Type B pancreatic cell (in vitro differentiated cells): Measurements from ENCODE around the gene RIMBP2. TPM values are rescaled to one million over a fixed set of nuclear protein-coding genes. Genes with fewer than 3 reads are reported as not detected.

ENCODE experiments used
- DNase-seq: peaks from one replicate; pipeline ENCODE4 v3.0.0; 2021; ENCODE audit warnings: mixed read lengths; ENCODE audit not compliant: unreplicated experiment; ENCODE audit errors: extremely low spot score
- H3K27ac Mint-ChIP-seq: 2 replicates; pipeline ENCODE4 v1.8.0; 2021; ENCODE audit warnings: mild to moderate bottlenecking, mixed read lengths
- H3K27me3 Mint-ChIP-seq: 2 replicates; pipeline ENCODE4 v1.8.0; 2021; ENCODE audit warnings: mixed read lengths
- H3K36me3 Mint-ChIP-seq: 2 replicates; pipeline ENCODE4 v1.8.0; 2021; ENCODE audit warnings: mixed read lengths
- H3K4me1 Mint-ChIP-seq: one replicate; pipeline ENCODE4 v1.8.0; 2021; ENCODE audit warnings: mixed read lengths; ENCODE audit not compliant: unreplicated experiment
- H3K4me3 Mint-ChIP-seq: 2 replicates; pipeline ENCODE4 v1.8.0; 2021; ENCODE audit warnings: mild to moderate bottlenecking, mixed read lengths
- H3K9me3 Mint-ChIP-seq: 2 replicates; pipeline ENCODE4 v1.8.0; 2021; ENCODE audit warnings: mixed read lengths
- total RNA-seq: library from RNA; stranded (reverse); gene quantifications from 2 replicates; pipeline ENCODE4 v1.2.1, GENCODE V29; 2021; ENCODE audit warnings: low replicate concordance
- TF ChIP-seq, protein P1 (sequence below): fragments of 200-600 bp; sonication (generic); conservative IDR thresholded peaks from 2 replicates; pipeline ENCODE4 v1.5.0; 2021; ENCODE audit warnings: antibody characterized with exemption, mild to moderate bottlenecking

The RIMBP2 gene
- total RNA-seq, 1 donor from 2014 or later: 23.7 TPM

DNA sequence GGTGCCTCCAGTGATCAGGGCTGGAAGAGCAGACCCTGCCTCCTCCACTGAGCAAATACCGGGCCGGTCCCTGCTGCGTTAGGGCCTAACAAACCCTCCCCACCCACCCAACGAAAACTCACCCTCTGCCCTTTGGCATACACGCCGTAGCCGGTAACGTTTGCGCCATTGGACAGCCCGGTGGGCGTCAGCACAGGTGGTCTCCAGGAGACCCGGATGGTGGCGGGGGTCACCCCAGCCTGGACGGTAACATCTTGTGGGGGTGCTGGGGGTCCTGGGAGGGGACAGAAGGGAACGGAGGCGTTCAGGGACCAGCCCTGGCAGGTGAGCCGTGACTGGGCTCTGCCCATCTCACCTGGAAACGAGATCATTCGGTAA is 277.9 kb downstream of the RIMBP2 start:
- no peaks in the 10 kb centered on the region for H3K4me1 Mint-ChIP-seq
- H3K36me3 Mint-ChIP-seq: peaks cover 11% of the 10 kb centered on the region

GRCh38 chr12:130437555-130438242 is 278.4 kb downstream of the RIMBP2 start:
- no peak for DNase-seq
- Mint-ChIP-seq H3K4me1 (no peaks in the 10 kb centered on the region), H3K27ac (no peak overlapping the region), H3K9me3 (peaks cover 5% of the 10 kb centered on the region), H3K27me3 (peaks cover 3% of the 10 kb centered on the region), H3K36me3 (peaks cover 9% of the 10 kb centered on the region), H3K4me3 (no peak overlapping the region)
- TF ChIP-seq, protein P1, sequence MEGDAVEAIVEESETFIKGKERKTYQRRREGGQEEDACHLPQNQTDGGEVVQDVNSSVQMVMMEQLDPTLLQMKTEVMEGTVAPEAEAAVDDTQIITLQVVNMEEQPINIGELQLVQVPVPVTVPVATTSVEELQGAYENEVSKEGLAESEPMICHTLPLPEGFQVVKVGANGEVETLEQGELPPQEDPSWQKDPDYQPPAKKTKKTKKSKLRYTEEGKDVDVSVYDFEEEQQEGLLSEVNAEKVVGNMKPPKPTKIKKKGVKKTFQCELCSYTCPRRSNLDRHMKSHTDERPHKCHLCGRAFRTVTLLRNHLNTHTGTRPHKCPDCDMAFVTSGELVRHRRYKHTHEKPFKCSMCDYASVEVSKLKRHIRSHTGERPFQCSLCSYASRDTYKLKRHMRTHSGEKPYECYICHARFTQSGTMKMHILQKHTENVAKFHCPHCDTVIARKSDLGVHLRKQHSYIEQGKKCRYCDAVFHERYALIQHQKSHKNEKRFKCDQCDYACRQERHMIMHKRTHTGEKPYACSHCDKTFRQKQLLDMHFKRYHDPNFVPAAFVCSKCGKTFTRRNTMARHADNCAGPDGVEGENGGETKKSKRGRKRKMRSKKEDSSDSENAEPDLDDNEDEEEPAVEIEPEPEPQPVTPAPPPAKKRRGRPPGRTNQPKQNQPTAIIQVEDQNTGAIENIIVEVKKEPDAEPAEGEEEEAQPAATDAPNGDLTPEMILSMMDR: no peak

More for the DNA sequence above, 277.9 kb downstream of the RIMBP2 start:
- TF ChIP-seq, protein P1: no peak
- no peak for DNase-seq
- Mint-ChIP-seq H3K9me3 (peaks cover 5% of the 10 kb centered on the region), H3K27me3 (peaks cover 3% of the 10 kb centered on the region), H3K27ac (no peak overlapping the region), H3K4me3 (no peak overlapping the region)

DNA sequence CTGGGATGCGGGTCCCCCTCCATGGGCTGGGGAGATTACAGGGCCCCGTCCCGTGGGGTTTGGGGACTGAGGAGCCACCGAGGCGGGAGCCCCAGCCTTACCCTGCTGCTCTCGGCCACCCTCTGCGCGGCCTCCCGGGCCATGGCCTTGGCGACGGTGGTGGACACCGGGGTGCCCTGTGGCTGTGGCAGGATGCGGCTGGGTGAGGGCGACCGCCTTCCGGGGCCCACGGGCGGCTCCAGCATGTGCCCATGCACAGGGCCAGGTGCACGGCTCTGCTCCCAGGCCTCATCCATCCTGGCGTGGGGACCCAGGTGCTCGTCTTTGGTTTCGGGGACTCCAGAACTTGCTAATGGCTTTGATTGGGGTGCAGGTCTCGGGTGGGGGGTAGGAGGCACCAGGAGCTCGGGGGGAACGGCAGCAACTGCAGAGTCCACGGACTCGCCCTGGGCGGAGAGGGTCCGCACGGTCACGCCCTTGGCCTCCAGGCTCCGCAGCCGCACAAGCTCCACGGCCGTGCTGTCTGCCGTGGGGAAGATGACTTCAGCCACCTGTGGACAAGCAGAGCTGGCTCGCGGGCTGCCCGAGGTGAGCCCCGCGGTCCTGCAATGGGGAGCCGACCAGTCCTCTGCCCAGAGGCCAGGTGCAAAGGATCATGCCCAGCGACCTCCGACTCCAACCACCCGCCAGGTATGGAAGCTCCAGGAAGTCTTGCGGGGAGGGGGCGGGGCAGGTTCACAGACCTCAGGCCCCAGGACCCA is 279.2 kb downstream of the RIMBP2 start:
- TF ChIP-seq, protein P1: no peak
- Mint-ChIP-seq H3K27me3 (peaks cover 3% of the 10 kb centered on the region), H3K27ac (no peak overlapping the region), H3K9me3 (peaks cover 5% of the 10 kb centered on the region), H3K4me3 (no peak overlapping the region), H3K36me3 (peaks cover 8% of the 10 kb centered on the region), H3K4me1 (no peaks in the 10 kb centered on the region)
- no peak for DNase-seq

- peaks cover 3% of the 10 kb centered on the region for H3K27me3 Mint-ChIP-seq
- DNase-seq: no peak
- H3K4me1 Mint-ChIP-seq: no peaks in the 10 kb centered on the region
- TF ChIP-seq, protein P1: no peak
- H3K9me3 Mint-ChIP-seq: peaks cover 5% of the 10 kb centered on the region
- peaks cover 8% of the 10 kb centered on the region for H3K36me3 Mint-ChIP-seq
- no peak overlapping the region for H3K27ac Mint-ChIP-seq
- H3K4me3 Mint-ChIP-seq: no peak overlapping the region
Measured at GRCh38 chr12:130435826-130436225, 280.3 kb downstream of the RIMBP2 start.

DNA sequence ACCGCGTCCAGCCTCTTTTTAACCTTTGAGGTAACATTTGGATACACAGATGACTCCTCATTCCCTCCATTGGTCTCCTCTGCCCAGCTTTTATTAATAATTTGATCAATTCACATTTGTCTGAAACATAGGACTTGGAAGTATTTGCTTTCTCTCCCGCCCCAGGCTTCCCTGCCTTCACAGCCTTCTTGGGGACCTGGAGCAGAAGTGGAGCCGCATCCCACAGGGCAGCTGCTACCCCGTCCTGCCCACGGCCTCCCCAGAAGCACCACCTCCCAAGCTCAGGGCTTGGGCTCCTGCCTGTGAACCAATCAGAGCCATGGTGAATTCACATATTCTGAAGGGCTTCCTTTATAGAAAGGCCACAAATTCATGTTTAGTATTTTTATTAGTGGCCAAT is 280.8 kb downstream of the RIMBP2 start:
- Mint-ChIP-seq H3K27ac (no peak overlapping the region), H3K4me1 (peaks cover under 1% of the 10 kb centered on the region), H3K36me3 (peaks cover 8% of the 10 kb centered on the region), H3K4me3 (no peak overlapping the region), H3K9me3 (peaks cover 5% of the 10 kb centered on the region), H3K27me3 (peaks cover 3% of the 10 kb centered on the region)
- DNase-seq: no peak
- TF ChIP-seq, protein P1: no peak
